Measurements from ENCODE around the gene VAT1. TPM values are rescaled to one million over a fixed set of nuclear protein-coding genes. Genes with fewer than 3 reads are reported as not detected.
"Not testable (repeated sequence)": the region's sequence is repeated elsewhere in the genome, so short reads cannot be mapped to it uniquely, and the experiment has no call there.

The VAT1 gene
- total RNA-seq: 10 to 100 TPM; 33.6 to 36.0 TPM

- POLR2A ChIA-PET: interaction anchor here (1.0 to 4.0 kb wide), 2 partner anchors 12 to 23 kb away, joined by 3 to 24 read pairs; partner anchors contain the start of gene RPL27
- CTCF ChIA-PET: interaction anchor here (0.6 to 1.2 kb wide), 3 partner anchors 11 to 278 kb away, joined by 3 read pairs; partner anchors contain the start of gene RPL27
These were observed at the start of gene VAT1 for GRCh38 chr17:43021741-43022512. Gene VAT1 (minus strand): TSS chr17:43022385. CDS start chr17:43022322, 63 bp downstream.

GRCh38 chr17:43070872-43071271, 48.7 kb upstream of the VAT1 start:
- POLR2A ChIA-PET: no interaction called here
- CTCF ChIA-PET: interaction anchor here (0.8 kb wide), 1 partner anchor 69 kb away, joined by 5 read pairs; no protein-coding TSS in a partner anchor

- POLR2A ChIA-PET: no interaction called here
- CTCF ChIA-PET: no interaction called here
These were observed 48.1 kb upstream of the VAT1 start for GRCh38 chr17:43070257-43070656.

- CTCF ChIA-PET: interaction anchor here (1.3 kb wide), 1 partner anchor 43 kb away, joined by 5 read pairs; no protein-coding TSS in a partner anchor
- POLR2A ChIA-PET: interaction anchor here (0.6 kb wide), 1 partner anchor 10 kb away, joined by 3 read pairs; no protein-coding TSS in a partner anchor
These were observed 47.2 kb upstream of the VAT1 start for GRCh38 chr17:43069368-43069898.

GRCh38 chr17:43068570-43069367, 46.6 kb upstream of the VAT1 start:
- ChIA-PET CTCF (interaction anchor here (1.3 kb wide), 1 partner anchor 44 kb away, joined by 5 read pairs; no protein-coding TSS in a partner anchor), POLR2A (interaction anchor here (0.6 kb wide), 1 partner anchor 9 kb away, joined by 3 read pairs; no protein-coding TSS in a partner anchor)

- ChIA-PET CTCF (no interaction called here), POLR2A (no interaction called here)
These were observed 40.9 kb upstream of the VAT1 start for GRCh38 chr17:43062984-43063638.

- POLR2A ChIA-PET: no interaction called here
- CTCF ChIA-PET: interaction anchor here (0.7 kb wide), 1 partner anchor 90 kb away, joined by 5 read pairs; no protein-coding TSS in a partner anchor
These were observed 33.9 kb upstream of the VAT1 start for GRCh38 chr17:43056051-43056450.

- POLR2A ChIA-PET, CTCF ChIA-PET: not testable (repeated sequence)
These were observed 30.8 kb upstream of the VAT1 start for GRCh38 chr17:43053008-43053407.

GRCh38 chr17:43051969-43052368, 29.8 kb upstream of the VAT1 start:
- POLR2A ChIA-PET: no interaction called here
- CTCF ChIA-PET: no interaction called here

- ChIA-PET POLR2A (no interaction called here), CTCF (no interaction called here)
These were observed 21.8 kb upstream of the VAT1 start for GRCh38 chr17:43044024-43044423.

GRCh38 chr17:43043307-43043706, 21.1 kb upstream of the VAT1 start:
- CTCF ChIA-PET: no interaction called here
- POLR2A ChIA-PET: interaction anchor here (0.6 kb wide), 1 partner anchor 70 kb away, joined by 3 read pairs; no protein-coding TSS in a partner anchor

- CTCF ChIA-PET: no interaction called here
- POLR2A ChIA-PET: no interaction called here
These were observed 19.9 kb upstream of the VAT1 start for GRCh38 chr17:43042025-43042628.

- ChIA-PET CTCF (no interaction called here), POLR2A (no interaction called here)
These were observed 18.5 kb upstream of the VAT1 start for GRCh38 chr17:43040655-43041054.

- ChIA-PET POLR2A (no interaction called here), CTCF (no interaction called here)
These were observed 17.5 kb upstream of the VAT1 start for GRCh38 chr17:43039646-43040045.

- ChIA-PET POLR2A (no interaction called here), CTCF (no interaction called here)
These were observed 12.7 kb upstream of the VAT1 start for GRCh38 chr17:43034894-43035293.

- ChIA-PET CTCF (interaction anchor here (1.0 kb wide), 1 partner anchor 12 kb away, joined by 3 read pairs; the partner anchor contains the start of gene VAT1), POLR2A (interaction anchor here (0.9 kb wide), 1 partner anchor 12 kb away, joined by 3 read pairs; the partner anchor contains the start of gene VAT1)
These were observed 12.0 kb upstream of the VAT1 start for GRCh38 chr17:43033948-43034881.

GRCh38 chr17:43031666-43032065, 9.5 kb upstream of the VAT1 start:
- CTCF ChIA-PET: no interaction called here

GRCh38 chr17:43030137-43030767, 8.1 kb upstream of the VAT1 start:
- CTCF ChIA-PET: no interaction called here

More at GRCh38 chr17:43031666-43032065, 9.5 kb upstream of the VAT1 start:
- POLR2A ChIA-PET: no interaction called here

More at GRCh38 chr17:43030137-43030767, 8.1 kb upstream of the VAT1 start:
- POLR2A ChIA-PET: interaction anchor here (0.5 kb wide), 1 partner anchor 183 kb away, joined by 4 read pairs; no protein-coding TSS in a partner anchor

Data from activated CD8-positive, alpha-beta memory T cell treated with anti-CD3 and anti-CD28 coated beads for 36 hours (primary cell).